Activated naive CD4-positive, alpha-beta T cell treated with anti-CD3 and anti-CD28 coated beads, Interleukin-2, amount 50 U/mL, for 24 hours (primary cell): ENCODE data around the gene FAM20A.
"Not testable (repeated sequence)": the region's sequence is repeated elsewhere in the genome, so short reads cannot be mapped to it uniquely, and the experiment has no call there.

Experiments
- H3K27ac Mint-ChIP-seq: one replicate; pipeline ENCODE4 v1.8.0; 2021; ENCODE audit warnings: mild to moderate bottlenecking, mixed read lengths
- H3K27me3 Mint-ChIP-seq: one replicate; pipeline ENCODE4 v1.8.0; 2021; ENCODE audit warnings: mixed read lengths
- H3K36me3 Mint-ChIP-seq: one replicate; pipeline ENCODE4 v1.8.0; 2021; ENCODE audit warnings: mixed read lengths
- H3K4me1 Mint-ChIP-seq: one replicate; pipeline ENCODE4 v1.8.0; 2021; ENCODE audit warnings: mixed read lengths
- H3K4me3 Mint-ChIP-seq: one replicate; pipeline ENCODE4 v1.8.0; 2021; ENCODE audit warnings: mild to moderate bottlenecking, mixed read lengths
- H3K9me3 Mint-ChIP-seq: one replicate; pipeline ENCODE4 v1.8.0; 2021; ENCODE audit warnings: mixed read lengths

The FAM20A gene

GRCh38 chr17:68511671-68512246, 89.4 kb downstream of the FAM20A start:
- H3K27ac Mint-ChIP-seq, result peak overlapping the region; percentile 98
- no peaks in the 10 kb centered on the region for H3K9me3 Mint-ChIP-seq
- H3K4me1 Mint-ChIP-seq, result peaks cover 53% of the 10 kb centered on the region

GRCh38 chr17:68511254-68511670, 89.9 kb downstream of the FAM20A start:
- Mint-ChIP-seq H3K4me3 (peak overlapping the region; percentile 81), H3K4me1 (peaks cover 49% of the 10 kb centered on the region), H3K27me3 (no peaks in the 10 kb centered on the region)

More at GRCh38 chr17:68511671-68512246, 89.4 kb downstream of the FAM20A start:
- Mint-ChIP-seq H3K27me3 (no peaks in the 10 kb centered on the region), H3K36me3 (peaks cover 9% of the 10 kb centered on the region), H3K4me3 (peak overlapping the region; percentile 99)

GRCh38 chr17:68509141-68510057, 91.8 kb downstream of the FAM20A start:
- Mint-ChIP-seq H3K36me3 (no peaks in the 10 kb centered on the region), H3K27ac (no peak overlapping the region), H3K4me1 (peaks cover 32% of the 10 kb centered on the region), H3K9me3 (no peaks in the 10 kb centered on the region), H3K27me3 (no peaks in the 10 kb centered on the region), H3K4me3 (no peak overlapping the region)

More at GRCh38 chr17:68511254-68511670, 89.9 kb downstream of the FAM20A start:
- Mint-ChIP-seq H3K9me3 (no peaks in the 10 kb centered on the region), H3K27ac (peak overlapping the region; percentile 79), H3K36me3 (peaks cover 6% of the 10 kb centered on the region)

- H3K4me3 Mint-ChIP-seq, result no peak overlapping the region
- H3K27me3 Mint-ChIP-seq, result no peaks in the 10 kb centered on the region
- H3K36me3 Mint-ChIP-seq, result no peaks in the 10 kb centered on the region
- no peaks in the 10 kb centered on the region for H3K9me3 Mint-ChIP-seq
- H3K27ac Mint-ChIP-seq, result no peak overlapping the region
- peaks cover 19% of the 10 kb centered on the region for H3K4me1 Mint-ChIP-seq
Measured at GRCh38 chr17:68507576-68507975, 93.6 kb downstream of the FAM20A start.

GRCh38 chr17:68505951-68506350, 95.2 kb downstream of the FAM20A start:
- H3K9me3 Mint-ChIP-seq, result no peaks in the 10 kb centered on the region
- H3K27me3 Mint-ChIP-seq, result no peaks in the 10 kb centered on the region
- H3K4me1 Mint-ChIP-seq, result peaks cover 15% of the 10 kb centered on the region
- H3K4me3 Mint-ChIP-seq, result no peak overlapping the region
- H3K36me3 Mint-ChIP-seq, result no peaks in the 10 kb centered on the region
- H3K27ac Mint-ChIP-seq, result peak overlapping the region; percentile 65

- no peak overlapping the region for H3K27ac Mint-ChIP-seq
- H3K4me3 Mint-ChIP-seq, result no peak overlapping the region
- no peaks in the 10 kb centered on the region for H3K27me3 Mint-ChIP-seq
- no peaks in the 10 kb centered on the region for H3K9me3 Mint-ChIP-seq
- H3K4me1 Mint-ChIP-seq, result peaks cover 19% of the 10 kb centered on the region
- H3K36me3 Mint-ChIP-seq, result no peaks in the 10 kb centered on the region
Measured at GRCh38 chr17:68501074-68501473, 100.1 kb downstream of the FAM20A start.

GRCh38 chr17:68499587-68499986, 101.6 kb downstream of the FAM20A start:
- H3K27ac Mint-ChIP-seq, result no peak overlapping the region
- peaks cover 19% of the 10 kb centered on the region for H3K4me1 Mint-ChIP-seq
- no peaks in the 10 kb centered on the region for H3K36me3 Mint-ChIP-seq

GRCh38 chr17:68498479-68499326, 102.5 kb downstream of the FAM20A start:
- Mint-ChIP-seq H3K4me3 (no peak overlapping the region), H3K27me3 (no peaks in the 10 kb centered on the region), H3K36me3 (no peaks in the 10 kb centered on the region), H3K27ac (no peak overlapping the region), H3K9me3 (no peaks in the 10 kb centered on the region), H3K4me1 (peaks cover 19% of the 10 kb centered on the region)

More at GRCh38 chr17:68499587-68499986, 101.6 kb downstream of the FAM20A start:
- Mint-ChIP-seq H3K27me3 (no peaks in the 10 kb centered on the region), H3K9me3 (no peaks in the 10 kb centered on the region), H3K4me3 (no peak overlapping the region)

- Mint-ChIP-seq H3K27me3 (no peaks in the 10 kb centered on the region), H3K4me3 (no peak overlapping the region), H3K9me3 (no peaks in the 10 kb centered on the region), H3K4me1 (peaks cover 19% of the 10 kb centered on the region), H3K36me3 (no peaks in the 10 kb centered on the region), H3K27ac (no peak overlapping the region)
Measured at GRCh38 chr17:68497885-68498319, 103.3 kb downstream of the FAM20A start.

- H3K27ac Mint-ChIP-seq, result peak overlapping the region; percentile 63
Measured at GRCh38 chr17:68495081-68495480, 106.1 kb downstream of the FAM20A start.

GRCh38 chr17:68492394-68493054, 108.6 kb downstream of the FAM20A start:
- peaks cover 13% of the 10 kb centered on the region for H3K4me1 Mint-ChIP-seq
- H3K36me3 Mint-ChIP-seq, H3K9me3 Mint-ChIP-seq, H3K4me3 Mint-ChIP-seq, H3K27me3 Mint-ChIP-seq, H3K27ac Mint-ChIP-seq: not testable (repeated sequence)

More at GRCh38 chr17:68495081-68495480, 106.1 kb downstream of the FAM20A start:
- peaks cover 19% of the 10 kb centered on the region for H3K4me1 Mint-ChIP-seq
- no peaks in the 10 kb centered on the region for H3K27me3 Mint-ChIP-seq
- no peaks in the 10 kb centered on the region for H3K36me3 Mint-ChIP-seq
- no peaks in the 10 kb centered on the region for H3K9me3 Mint-ChIP-seq
- no peak overlapping the region for H3K4me3 Mint-ChIP-seq

- Mint-ChIP-seq H3K9me3 (no peaks in the 10 kb centered on the region), H3K4me1 (peaks cover 16% of the 10 kb centered on the region), H3K27me3 (no peaks in the 10 kb centered on the region), H3K36me3 (no peaks in the 10 kb centered on the region), H3K27ac (no peak overlapping the region), H3K4me3 (no peak overlapping the region)
Measured at GRCh38 chr17:68491381-68492231, 109.6 kb downstream of the FAM20A start.

GRCh38 chr17:68489919-68490318, 111.2 kb downstream of the FAM20A start:
- Mint-ChIP-seq H3K27ac (no peak overlapping the region), H3K4me1 (peaks cover 12% of the 10 kb centered on the region), H3K27me3 (no peaks in the 10 kb centered on the region)

More at GRCh38 chr17:68489919-68490318, 111.2 kb downstream of the FAM20A start:
- no peaks in the 10 kb centered on the region for H3K36me3 Mint-ChIP-seq
- no peaks in the 10 kb centered on the region for H3K9me3 Mint-ChIP-seq
- H3K4me3 Mint-ChIP-seq, result no peak overlapping the region
